ENCODE results near the gene AGTPBP1.

The AGTPBP1 gene

DNA sequence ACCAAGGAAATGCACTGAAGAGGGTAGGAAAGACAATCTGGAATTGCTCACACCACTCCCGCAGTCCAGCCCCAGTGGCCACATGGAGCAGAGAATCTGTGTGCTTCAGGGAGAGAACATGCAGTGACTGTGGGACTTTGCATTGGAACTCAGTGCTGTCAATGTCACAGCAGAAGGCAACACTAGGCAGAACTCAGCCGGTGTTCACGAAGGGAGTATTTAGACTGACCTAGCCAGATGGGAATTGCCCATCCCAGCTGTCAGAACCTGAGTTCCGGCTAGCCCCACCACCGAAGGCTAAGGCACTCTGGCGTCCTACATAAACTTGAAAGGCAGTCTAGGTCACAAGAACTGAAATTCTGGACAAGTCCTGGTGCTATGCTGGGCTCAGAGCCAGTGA is 139.0 kb downstream of the AGTPBP1 start:
- no peak overlapping the region for H3K4me2 ChIP-seq (ENCODE audit: low read depth, low read length, poor library complexity, severe bottlenecking)
- H3K9ac ChIP-seq (ENCODE audit: low read depth, low read length, poor library complexity, severe bottlenecking), result no peak overlapping the region
- H3K4me3 ChIP-seq (ENCODE audit: low read length, poor library complexity, severe bottlenecking), result no peak overlapping the region
- H3K79me2 ChIP-seq (ENCODE audit: insufficient read depth, low read length), result no peaks in the 10 kb centered on the region
- H4K20me1 ChIP-seq (ENCODE audit: insufficient read depth, low read length, poor library complexity, severe bottlenecking), result no peaks in the 10 kb centered on the region
- no peaks in the 10 kb centered on the region for H3K9me2 ChIP-seq (replicated peaks; ENCODE audit: low read depth, low read length)
- H3K36me3 ChIP-seq (ENCODE audit: insufficient read depth, low read length), result peaks cover 5% of the 10 kb centered on the region; the same call in 1 of the 2 replicates
- no peak overlapping the region for H2AFZ ChIP-seq (ENCODE audit: low read length)
- no peaks in the 10 kb centered on the region for H3F3A ChIP-seq (ENCODE audit: low read depth)
- peaks cover 18% of the 10 kb centered on the region for H3K4me1 ChIP-seq (ENCODE audit: insufficient read depth, low read length, poor library complexity, severe bottlenecking)
- TF ChIP-seq, protein P1, sequence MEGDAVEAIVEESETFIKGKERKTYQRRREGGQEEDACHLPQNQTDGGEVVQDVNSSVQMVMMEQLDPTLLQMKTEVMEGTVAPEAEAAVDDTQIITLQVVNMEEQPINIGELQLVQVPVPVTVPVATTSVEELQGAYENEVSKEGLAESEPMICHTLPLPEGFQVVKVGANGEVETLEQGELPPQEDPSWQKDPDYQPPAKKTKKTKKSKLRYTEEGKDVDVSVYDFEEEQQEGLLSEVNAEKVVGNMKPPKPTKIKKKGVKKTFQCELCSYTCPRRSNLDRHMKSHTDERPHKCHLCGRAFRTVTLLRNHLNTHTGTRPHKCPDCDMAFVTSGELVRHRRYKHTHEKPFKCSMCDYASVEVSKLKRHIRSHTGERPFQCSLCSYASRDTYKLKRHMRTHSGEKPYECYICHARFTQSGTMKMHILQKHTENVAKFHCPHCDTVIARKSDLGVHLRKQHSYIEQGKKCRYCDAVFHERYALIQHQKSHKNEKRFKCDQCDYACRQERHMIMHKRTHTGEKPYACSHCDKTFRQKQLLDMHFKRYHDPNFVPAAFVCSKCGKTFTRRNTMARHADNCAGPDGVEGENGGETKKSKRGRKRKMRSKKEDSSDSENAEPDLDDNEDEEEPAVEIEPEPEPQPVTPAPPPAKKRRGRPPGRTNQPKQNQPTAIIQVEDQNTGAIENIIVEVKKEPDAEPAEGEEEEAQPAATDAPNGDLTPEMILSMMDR (conservative IDR thresholded peaks at IDR 0.05; ENCODE audit: low read length), result no peak
- TF ChIP-seq EZH2phosphoT487 (IDR thresholded peaks at IDR 0.05; ENCODE audit: borderline replicate concordance), result no peak
- no peaks in the 10 kb centered on the region for H3K27me3 ChIP-seq (ENCODE audit: insufficient read depth, low read length, poor library complexity, severe bottlenecking)
- H3K9me3 ChIP-seq (ENCODE audit: insufficient read depth, low read depth, low read length), result no peaks in the 10 kb centered on the region; the same call in 1 of the 2 replicates

DNA sequence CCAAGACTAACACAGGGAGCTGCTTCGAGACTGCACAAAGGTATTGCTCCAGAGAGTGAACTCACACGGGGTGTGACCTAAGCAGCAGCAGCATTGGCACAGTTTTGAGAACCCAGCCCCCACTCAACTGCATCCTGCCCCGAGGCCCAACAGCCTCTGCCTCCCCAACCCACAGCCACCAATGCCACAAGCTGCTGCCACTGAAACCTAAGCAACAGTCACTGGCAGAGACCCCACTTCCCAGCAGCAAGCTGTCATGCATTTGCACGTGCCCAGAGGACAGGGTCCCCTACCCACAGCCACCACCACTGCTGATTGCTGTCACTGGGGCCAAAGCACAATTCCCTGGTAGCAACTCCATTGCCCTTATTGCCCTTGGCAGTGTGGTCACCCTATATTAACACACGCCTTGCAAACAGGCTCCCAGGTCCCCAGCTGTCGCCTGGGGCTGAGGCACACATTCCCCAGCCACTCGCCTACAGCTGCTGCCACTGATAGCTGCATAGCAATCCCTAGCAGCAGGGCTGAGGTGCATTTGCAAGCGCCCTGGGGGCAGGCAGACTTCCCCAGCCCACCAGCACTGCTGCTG is 141.0 kb downstream of the AGTPBP1 start:
- H3K27me3 ChIP-seq (ENCODE audit: insufficient read depth, low read length, poor library complexity, severe bottlenecking), result no peaks in the 10 kb centered on the region
- no peaks in the 10 kb centered on the region; the same call in 1 of the 2 replicates for H3K9me3 ChIP-seq (ENCODE audit: insufficient read depth, low read depth, low read length)
- H3K79me2 ChIP-seq (ENCODE audit: insufficient read depth, low read length), result no peaks in the 10 kb centered on the region
- peak overlapping the region; percentile 24 for H3K4me2 ChIP-seq (ENCODE audit: low read depth, low read length, poor library complexity, severe bottlenecking)
- peaks cover 5% of the 10 kb centered on the region; the same call in 1 of the 2 replicates for H3K36me3 ChIP-seq (ENCODE audit: insufficient read depth, low read length)
- H2AFZ ChIP-seq (ENCODE audit: low read length), result no peak overlapping the region
- TF ChIP-seq, protein P1 (conservative IDR thresholded peaks at IDR 0.05; ENCODE audit: low read length), result no peak
- TF ChIP-seq EZH2phosphoT487 (IDR thresholded peaks at IDR 0.05; ENCODE audit: borderline replicate concordance), result no peak
- H3K4me3 ChIP-seq (ENCODE audit: low read length, poor library complexity, severe bottlenecking), result no peak overlapping the region
- H4K20me1 ChIP-seq (ENCODE audit: insufficient read depth, low read length, poor library complexity, severe bottlenecking), result no peaks in the 10 kb centered on the region
- H3F3A ChIP-seq (ENCODE audit: low read depth), result no peaks in the 10 kb centered on the region
- H3K9me2 ChIP-seq (replicated peaks; ENCODE audit: low read depth, low read length), result no peaks in the 10 kb centered on the region
- peak overlapping the region; percentile 38 for H3K9ac ChIP-seq (ENCODE audit: low read depth, low read length, poor library complexity, severe bottlenecking)
- peaks cover 18% of the 10 kb centered on the region for H3K4me1 ChIP-seq (ENCODE audit: insufficient read depth, low read length, poor library complexity, severe bottlenecking)

DNA sequence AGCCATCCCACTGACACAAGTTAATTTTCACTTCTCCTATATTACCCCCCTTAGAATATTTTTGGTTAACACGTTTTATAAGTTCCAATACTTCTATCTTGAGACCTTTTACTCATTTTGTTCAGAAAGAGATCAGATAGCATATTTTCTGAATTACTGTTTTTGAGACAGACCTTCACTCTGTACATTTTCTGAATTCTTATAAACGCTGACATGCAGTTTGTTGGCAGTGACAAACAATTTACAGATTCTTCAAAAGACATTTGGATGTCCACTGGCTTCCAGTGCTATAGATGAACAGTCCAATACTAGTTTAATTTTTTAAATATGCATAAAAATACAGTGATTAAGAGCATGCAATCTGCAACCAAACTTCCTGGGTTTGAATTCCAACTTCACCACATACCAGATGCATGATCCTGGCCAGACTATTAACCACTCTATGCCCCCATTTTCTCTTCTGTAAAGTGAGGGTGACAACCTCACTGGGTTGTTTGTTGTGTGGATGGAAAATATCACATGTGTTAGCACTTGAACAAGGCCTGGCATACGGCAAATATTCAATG is 142.1 kb downstream of the AGTPBP1 start:
- Histone ChIP-seq H3K36me3 (ENCODE audit: insufficient read depth, low read length) (peaks cover 5% of the 10 kb centered on the region; the same call in 1 of the 2 replicates), H3F3A (ENCODE audit: low read depth) (no peaks in the 10 kb centered on the region), H3K79me2 (ENCODE audit: insufficient read depth, low read length) (no peaks in the 10 kb centered on the region), H2AFZ (ENCODE audit: low read length) (no peak overlapping the region), H3K9me2 (replicated peaks; ENCODE audit: low read depth, low read length) (no peaks in the 10 kb centered on the region), H3K4me1 (ENCODE audit: insufficient read depth, low read length, poor library complexity, severe bottlenecking) (peaks cover 18% of the 10 kb centered on the region), H3K27me3 (ENCODE audit: insufficient read depth, low read length, poor library complexity, severe bottlenecking) (no peaks in the 10 kb centered on the region), H4K20me1 (ENCODE audit: insufficient read depth, low read length, poor library complexity, severe bottlenecking) (no peaks in the 10 kb centered on the region), H3K4me2 (ENCODE audit: low read depth, low read length, poor library complexity, severe bottlenecking) (no peak overlapping the region), H3K4me3 (ENCODE audit: low read length, poor library complexity, severe bottlenecking) (no peak overlapping the region), H3K9ac (ENCODE audit: low read depth, low read length, poor library complexity, severe bottlenecking) (no peak overlapping the region), H3K9me3 (ENCODE audit: insufficient read depth, low read depth, low read length) (no peaks in the 10 kb centered on the region; the same call in 1 of the 2 replicates)
- TF ChIP-seq, protein P1 (conservative IDR thresholded peaks at IDR 0.05; ENCODE audit: low read length), result no peak
- TF ChIP-seq EZH2phosphoT487 (IDR thresholded peaks at IDR 0.05; ENCODE audit: borderline replicate concordance), result no peak

Measured in Loucy (cell line).